ENCODE measurements around the gene RGL1. TPM values are rescaled to one million over a fixed set of nuclear protein-coding genes. Genes with fewer than 3 reads are reported as not detected.
A peak's percentile ranks its signal among the peaks of the same experiment; 100 is the strongest.

The RGL1 gene
- total RNA-seq, 4 donors from 2014 or later = 57.3 to 81.8 (median 68.1) TPM

DNA sequence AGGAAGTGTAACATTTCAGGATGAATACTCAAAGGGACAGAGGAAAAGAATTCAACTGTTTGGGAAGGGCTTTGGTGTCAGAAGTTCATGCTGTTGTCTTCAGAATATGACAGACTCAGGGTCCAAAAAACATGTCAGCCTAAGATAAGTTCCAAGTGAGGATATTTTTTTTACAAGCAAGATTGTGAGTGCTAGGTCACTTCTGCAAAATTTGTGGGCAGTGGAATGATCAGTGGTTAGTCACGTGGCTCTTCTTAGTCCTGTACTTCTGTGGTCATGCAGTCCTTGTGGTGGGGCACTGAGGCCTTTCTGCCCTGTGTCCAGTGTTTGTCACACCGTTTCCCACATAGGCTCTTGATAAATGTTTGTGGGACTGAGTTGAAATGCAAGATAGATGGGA is 5.2 kb downstream of the RGL1 start:
- Histone ChIP-seq H3K36me3 (no peaks in the 10 kb centered on the region), H3K9me3 (no peaks in the 10 kb centered on the region), H3K27ac (peak overlapping the region in 2 of 4 donors; percentile 40 to 54), H3K4me1 (peaks cover 0 to 91% (median 31%) of the 10 kb centered on the region in 4 donors), H3K4me3 (no peak overlapping the region), H3K27me3 (no peaks in the 10 kb centered on the region)
- TF ChIP-seq EP300 (IDR thresholded peaks at IDR 0.05) (peak in 1 of 2 donors; percentile 16), POLR2A (IDR thresholded peaks at IDR 0.05) (no peak)
- DNase-seq (ENCODE audit: low spot score in 2 of 2) = no peak
- WGBS, 2 donors = 42 to 44% methylated on average over 2 of the region's 2 CpGs

DNA sequence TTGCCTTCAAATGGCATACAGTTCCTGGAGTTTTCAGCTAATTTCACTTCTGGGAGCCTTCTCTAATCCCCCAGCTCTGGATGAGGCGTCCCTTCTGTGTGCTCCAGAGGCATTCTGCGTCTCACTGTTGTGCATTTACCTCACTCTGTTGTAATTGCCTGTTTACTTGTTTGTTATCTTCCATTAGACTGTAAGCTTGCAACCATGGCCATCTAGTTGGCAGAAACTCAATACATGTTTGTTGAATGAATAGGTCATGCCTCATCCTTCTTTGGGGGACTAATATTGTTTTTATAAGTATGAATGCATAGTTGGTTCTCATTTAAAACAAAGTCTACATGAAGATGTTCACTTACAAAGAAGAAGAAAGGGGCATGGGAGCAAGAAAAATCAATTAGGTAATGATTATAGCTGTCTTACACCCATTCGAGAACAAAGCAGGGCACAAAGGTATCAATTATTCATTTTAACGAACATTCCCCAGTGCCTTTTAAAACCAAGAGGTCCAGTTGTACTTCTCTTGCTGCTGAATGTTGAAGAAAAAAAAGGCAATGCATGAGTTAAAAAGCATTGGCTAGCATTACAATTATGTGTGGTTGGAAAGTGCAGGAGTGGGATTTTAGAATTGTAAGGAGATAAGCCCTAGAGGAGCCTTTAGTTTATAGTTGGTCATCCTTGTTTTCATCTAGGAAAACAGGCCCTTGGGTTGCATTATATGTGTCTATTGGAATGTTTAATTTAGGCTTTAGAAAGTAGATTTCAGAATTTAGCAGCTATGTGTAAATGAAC is 6.0 kb downstream of the RGL1 start:
- no peaks in the 10 kb centered on the region for H3K27me3 ChIP-seq
- DNase-seq (ENCODE audit: low spot score in 2 of 2) = no peak
- 65 to 69% methylated on average over 4 of the region's 4 CpGs for WGBS, 2 donors
- TF ChIP-seq POLR2A (IDR thresholded peaks at IDR 0.05) = no peak
- TF ChIP-seq, protein P1, sequence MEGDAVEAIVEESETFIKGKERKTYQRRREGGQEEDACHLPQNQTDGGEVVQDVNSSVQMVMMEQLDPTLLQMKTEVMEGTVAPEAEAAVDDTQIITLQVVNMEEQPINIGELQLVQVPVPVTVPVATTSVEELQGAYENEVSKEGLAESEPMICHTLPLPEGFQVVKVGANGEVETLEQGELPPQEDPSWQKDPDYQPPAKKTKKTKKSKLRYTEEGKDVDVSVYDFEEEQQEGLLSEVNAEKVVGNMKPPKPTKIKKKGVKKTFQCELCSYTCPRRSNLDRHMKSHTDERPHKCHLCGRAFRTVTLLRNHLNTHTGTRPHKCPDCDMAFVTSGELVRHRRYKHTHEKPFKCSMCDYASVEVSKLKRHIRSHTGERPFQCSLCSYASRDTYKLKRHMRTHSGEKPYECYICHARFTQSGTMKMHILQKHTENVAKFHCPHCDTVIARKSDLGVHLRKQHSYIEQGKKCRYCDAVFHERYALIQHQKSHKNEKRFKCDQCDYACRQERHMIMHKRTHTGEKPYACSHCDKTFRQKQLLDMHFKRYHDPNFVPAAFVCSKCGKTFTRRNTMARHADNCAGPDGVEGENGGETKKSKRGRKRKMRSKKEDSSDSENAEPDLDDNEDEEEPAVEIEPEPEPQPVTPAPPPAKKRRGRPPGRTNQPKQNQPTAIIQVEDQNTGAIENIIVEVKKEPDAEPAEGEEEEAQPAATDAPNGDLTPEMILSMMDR (IDR thresholded peaks at IDR 0.05) = no peak
- no peak for TF ChIP-seq EP300 (IDR thresholded peaks at IDR 0.05)
- H3K36me3 ChIP-seq = no peaks in the 10 kb centered on the region
- no peaks in the 10 kb centered on the region for H3K9me3 ChIP-seq
- no peak overlapping the region for H3K4me3 ChIP-seq
- H3K4me1 ChIP-seq = peaks cover 0 to 99% (median 37%) of the 10 kb centered on the region in 4 donors
- peak overlapping the region in 2 of 4 donors; percentile 40 to 68 for H3K27ac ChIP-seq

DNA sequence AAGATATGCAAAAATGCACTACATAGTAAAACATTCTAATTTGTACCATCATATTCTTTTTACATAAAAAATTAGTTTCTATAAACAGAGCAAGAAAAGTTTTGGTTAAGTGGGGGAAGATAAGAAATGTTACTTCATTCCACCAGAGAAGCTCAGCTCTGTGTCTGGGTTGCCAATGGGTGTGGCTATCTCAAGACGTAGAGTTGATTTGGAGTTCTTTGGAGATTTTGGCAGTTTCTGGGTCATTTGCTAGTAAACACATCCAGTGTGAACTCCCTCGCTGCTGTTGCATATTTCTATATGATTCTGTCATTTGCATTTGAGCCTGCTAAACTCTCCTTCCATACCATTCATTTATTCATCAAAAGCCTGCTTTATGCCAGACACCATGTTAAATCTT is 7.2 kb downstream of the RGL1 start:
- H3K27ac ChIP-seq = peak overlapping the region in 2 of 4 donors; percentile 67 to 68
- no peaks in the 10 kb centered on the region for H3K27me3 ChIP-seq
- H3K4me3 ChIP-seq = no peak overlapping the region
- no peaks in the 10 kb centered on the region for H3K9me3 ChIP-seq
- no peaks in the 10 kb centered on the region for H3K36me3 ChIP-seq
- H3K4me1 ChIP-seq = peaks cover 0 to 99% (median 42%) of the 10 kb centered on the region in 4 donors
- no peak for DNase-seq (ENCODE audit: low spot score in 2 of 2)
- no peak for TF ChIP-seq EP300 (IDR thresholded peaks at IDR 0.05)
- TF ChIP-seq, protein P1 (IDR thresholded peaks at IDR 0.05) = no peak
- no peak for TF ChIP-seq POLR2A (IDR thresholded peaks at IDR 0.05)
- 30 to 37% methylated on average over 2 of the region's 2 CpGs for WGBS, 2 donors

DNA sequence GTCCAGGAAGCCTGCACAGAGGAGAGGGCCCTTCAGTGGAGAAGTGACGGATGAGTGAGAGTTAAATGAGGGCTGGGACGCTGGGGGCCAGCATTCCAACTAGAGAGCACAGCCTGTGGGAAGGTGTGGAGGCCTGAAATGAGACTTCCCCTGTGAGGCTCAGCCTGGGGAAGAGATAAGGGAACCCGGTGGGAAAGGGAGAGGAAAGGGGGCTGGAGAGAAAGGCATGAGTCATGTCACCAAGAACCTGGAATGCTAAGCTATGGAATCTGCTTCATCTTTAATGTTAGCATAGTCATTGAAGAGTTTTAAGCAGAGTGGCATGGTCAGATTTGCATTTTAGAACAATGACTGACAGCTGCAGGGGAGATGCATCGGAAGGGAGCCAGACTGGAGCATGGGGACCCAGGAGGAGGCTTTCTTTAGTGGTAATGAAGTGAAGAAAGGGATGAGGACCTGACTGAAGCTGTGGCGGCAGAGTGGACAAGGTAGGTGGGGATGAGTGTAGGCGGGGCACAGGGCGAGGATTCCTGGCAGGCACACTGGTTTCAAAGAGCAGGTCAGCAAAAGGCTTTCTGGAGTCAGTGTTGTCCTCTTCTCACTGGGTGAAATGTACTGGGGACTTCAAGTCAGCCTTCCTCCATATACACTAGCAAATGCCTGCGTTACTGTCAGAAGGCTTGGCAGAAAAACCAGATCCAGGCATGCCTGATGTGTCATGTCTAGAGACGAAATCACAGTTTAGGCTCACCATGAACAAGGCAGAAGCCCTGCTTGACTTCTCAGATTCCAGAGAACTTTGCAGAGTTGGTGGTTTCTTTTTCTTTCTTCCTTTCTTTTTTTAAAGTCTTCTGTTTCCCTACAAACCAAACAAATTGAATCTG is 8.0 kb downstream of the RGL1 start:
- peak overlapping the region in 1 of 4 donors; percentile 13 for H3K4me3 ChIP-seq
- no peak for DNase-seq (ENCODE audit: low spot score in 2 of 2)
- no peaks in the 10 kb centered on the region for H3K9me3 ChIP-seq
- no peaks in the 10 kb centered on the region for H3K36me3 ChIP-seq
- H3K4me1 ChIP-seq = peaks cover 0 to 99% (median 44%) of the 10 kb centered on the region in 4 donors
- peak overlapping the region in 2 of 4 donors; percentile 67 to 68 for H3K27ac ChIP-seq
- WGBS, 2 donors = 50 to 61% methylated on average over 9 of the region's 9 CpGs
- no peaks in the 10 kb centered on the region for H3K27me3 ChIP-seq
- TF ChIP-seq, protein P1 (IDR thresholded peaks at IDR 0.05) = no peak
- TF ChIP-seq POLR2A (IDR thresholded peaks at IDR 0.05) (no peak), EP300 (IDR thresholded peaks at IDR 0.05) (no peak)

DNA sequence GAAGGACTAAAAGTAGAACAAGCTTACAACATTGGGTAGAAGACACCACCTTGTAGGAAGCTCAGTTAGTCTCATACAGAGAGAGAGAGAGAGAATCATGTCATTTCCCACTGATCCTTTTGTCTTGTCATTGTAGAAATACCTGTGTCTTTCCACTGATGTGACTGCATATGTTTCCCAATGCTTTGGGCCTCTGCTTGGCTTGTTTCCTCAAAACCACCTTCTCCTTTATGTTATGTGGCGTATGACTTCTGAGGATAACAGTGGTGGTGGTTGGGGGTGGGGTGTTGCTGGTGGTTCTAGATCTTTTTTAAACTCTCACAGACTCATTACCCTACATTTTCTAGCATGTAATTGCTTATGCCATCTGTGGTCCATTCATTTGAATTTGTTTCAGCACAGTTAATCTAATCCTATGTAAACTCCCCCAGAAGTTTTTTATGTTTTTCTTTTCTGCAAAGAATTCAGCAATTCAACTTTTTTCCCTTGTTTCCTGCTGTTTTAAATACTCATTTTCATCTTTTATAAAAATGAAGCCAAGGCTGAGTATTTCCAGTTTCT is 9.3 kb downstream of the RGL1 start:
- no peak overlapping the region for H3K4me3 ChIP-seq
- TF ChIP-seq POLR2A (IDR thresholded peaks at IDR 0.05) = no peak
- no peaks in the 10 kb centered on the region for H3K9me3 ChIP-seq
- peaks cover 0 to 100% (median 46%) of the 10 kb centered on the region in 4 donors for H3K4me1 ChIP-seq
- 78 to 82% methylated on average over 1 of the region's 1 CpG for WGBS, 2 donors
- H3K27me3 ChIP-seq = no peaks in the 10 kb centered on the region
- H3K36me3 ChIP-seq = no peaks in the 10 kb centered on the region
- H3K27ac ChIP-seq = no peak overlapping the region
- no peak for DNase-seq (ENCODE audit: low spot score in 2 of 2)

All from tibial nerve (tissue), 4 donors.